Stimulated activated CD8-positive, alpha-beta memory T cell treated with anti-CD3 and anti-CD28 coated beads, Interleukin-7, amount 100 ng/mL, for 24 hours (primary cell): ENCODE measurements around the gene ENTPD5.

Source experiments
- DNase-seq: peaks from one replicate; pipeline ENCODE4 v3.0.0-alpha.2; 2020; ENCODE audit warnings: low read depth

ENTPD5 gene, protein sequence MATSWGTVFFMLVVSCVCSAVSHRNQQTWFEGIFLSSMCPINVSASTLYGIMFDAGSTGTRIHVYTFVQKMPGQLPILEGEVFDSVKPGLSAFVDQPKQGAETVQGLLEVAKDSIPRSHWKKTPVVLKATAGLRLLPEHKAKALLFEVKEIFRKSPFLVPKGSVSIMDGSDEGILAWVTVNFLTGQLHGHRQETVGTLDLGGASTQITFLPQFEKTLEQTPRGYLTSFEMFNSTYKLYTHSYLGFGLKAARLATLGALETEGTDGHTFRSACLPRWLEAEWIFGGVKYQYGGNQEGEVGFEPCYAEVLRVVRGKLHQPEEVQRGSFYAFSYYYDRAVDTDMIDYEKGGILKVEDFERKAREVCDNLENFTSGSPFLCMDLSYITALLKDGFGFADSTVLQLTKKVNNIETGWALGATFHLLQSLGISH

DNA sequence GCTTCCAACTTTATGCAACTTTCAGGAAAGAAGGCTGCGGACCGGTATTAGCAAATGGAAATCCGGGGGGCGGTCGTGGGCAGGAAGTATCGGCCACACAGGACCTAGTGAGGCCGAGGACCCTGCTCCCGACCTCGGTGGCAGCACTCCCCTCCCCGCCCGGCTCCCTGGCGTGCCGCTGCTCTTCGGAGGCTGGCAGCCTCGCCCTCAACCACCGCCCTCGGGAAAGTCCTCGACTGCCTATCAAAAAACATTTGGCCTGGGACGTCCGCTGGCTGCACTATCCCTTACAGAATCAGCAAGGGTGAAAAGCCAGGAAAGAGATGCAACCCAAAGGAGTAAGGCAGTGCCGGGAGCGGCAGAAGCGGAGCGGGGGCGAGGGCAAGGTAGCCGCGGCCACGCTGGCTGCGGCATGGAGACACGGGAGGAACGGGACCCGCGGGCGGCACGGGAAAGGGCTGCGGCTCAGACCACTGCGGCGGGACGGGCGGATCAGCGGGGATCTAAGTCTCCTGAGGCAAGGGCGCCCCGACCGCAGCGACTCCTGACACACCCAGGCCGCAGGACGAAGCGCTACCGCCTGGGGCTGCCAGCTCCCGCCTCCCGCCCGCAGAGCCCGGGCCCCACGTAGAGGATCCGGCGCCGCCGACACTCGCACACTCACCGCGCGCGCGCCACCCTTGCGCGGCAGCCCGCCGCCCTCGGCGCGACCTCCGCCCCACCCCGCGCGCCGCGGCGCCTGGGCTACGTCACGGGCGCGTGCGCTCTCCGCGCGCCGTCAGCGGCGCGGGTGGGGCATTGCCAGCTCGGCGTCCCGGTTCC is at the start of gene ENTPD5, which contains the start of gene BBOF1:
Gene ENTPD5, minus strand, starts transcription at position 703 of the 822 bp plus-strand sequence. CDS start 31,186 bp downstream, outside the sequence.
Gene BBOF1, plus strand, starts transcription at position 764 of the 822 bp plus-strand sequence. CDS start 130 bp downstream, outside the sequence.
- DNase-seq = peak; percentile 54

DNA sequence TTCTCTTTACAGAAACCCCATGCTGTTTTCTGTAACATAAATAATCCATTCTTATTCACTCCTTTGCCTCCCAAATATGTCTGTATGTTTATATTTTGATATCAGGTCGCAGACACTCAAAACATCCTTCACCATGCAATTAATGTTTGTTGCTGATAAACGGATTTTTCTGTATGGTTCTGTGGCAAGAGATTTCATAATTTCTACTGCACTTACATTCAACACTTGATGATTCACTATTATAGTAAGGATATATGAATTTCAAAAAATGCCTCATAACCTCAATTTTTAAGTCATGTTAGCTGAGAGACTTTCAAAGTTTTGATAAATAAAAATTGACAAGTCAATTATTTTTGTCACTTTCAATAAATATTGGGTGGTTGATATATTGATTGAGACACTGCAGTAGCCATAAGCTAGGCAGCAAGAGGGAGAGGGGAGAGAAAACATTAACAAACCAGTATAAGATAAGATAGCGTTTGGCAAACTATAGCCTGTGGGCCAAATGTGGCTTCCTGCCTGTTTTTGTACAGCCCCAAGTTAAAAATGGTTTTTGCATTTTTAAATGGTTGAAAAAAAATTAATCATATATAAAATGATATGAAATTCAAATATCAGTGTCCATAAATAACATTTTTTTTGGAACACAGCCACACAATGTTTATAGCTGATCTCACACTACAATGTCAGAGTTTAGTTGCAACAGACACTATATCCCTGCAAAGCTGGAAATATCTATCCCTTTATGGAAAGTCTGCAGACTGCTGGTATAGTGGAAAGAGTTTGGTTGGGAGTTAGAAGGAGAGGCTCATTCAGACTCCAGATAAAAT is 46.9 kb upstream of the ENTPD5 start:
- no peak for DNase-seq

DNA sequence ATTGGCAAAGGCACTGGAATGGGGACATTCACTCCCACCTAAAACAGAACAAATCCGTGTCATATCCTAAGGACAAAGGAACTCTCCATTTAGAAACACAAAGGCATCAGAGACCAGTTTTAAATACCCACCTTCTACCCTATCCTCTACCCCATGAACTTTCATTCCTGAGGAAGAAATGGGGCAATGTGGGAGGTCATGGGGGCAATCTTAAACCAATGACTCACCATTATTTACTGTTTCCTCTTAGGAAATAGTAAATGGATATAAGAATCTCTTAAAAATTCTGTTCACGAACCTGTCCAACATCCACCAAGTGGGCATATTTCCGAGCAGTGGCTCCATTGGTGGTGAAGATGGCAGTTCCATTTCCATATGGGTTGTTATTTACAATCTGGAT is 45.8 kb upstream of the ENTPD5 start:
- no peak for DNase-seq

DNA sequence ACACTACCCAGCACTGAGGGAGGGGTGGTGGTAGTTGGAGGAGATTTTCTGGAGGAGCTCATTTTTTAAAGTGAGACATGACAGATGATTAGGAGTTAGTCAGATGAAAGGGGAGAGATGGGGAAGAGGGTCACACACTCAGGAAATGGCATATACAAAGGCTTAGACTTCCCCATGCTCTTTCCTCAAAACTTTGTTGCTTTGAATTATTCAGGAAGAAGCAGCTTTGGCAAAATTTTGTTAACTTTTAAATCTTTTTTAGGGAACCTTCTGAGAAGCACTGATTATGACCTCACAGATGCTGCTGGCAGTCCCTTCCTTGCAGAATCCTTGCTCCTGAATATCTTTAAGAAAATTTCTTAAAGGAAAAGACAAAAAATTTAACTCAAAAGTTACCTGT is 45.3 kb upstream of the ENTPD5 start:
- DNase-seq = no peak

DNA sequence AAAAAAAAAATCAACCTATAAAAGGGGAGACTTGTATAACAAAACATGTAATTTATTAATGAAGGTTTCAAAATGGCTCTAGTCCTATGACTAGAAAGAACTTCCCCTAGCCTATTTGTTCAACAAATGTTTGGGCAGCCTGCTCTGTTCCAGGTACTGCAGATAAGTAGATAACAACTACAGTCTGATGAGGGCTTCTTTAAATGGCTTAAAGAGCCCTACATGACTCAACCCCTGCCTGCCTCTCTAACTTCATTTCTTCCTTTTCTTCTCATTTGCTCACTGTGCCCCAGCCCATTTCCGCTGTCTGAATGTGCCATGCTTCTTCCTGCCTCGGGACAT is 43.7 kb upstream of the ENTPD5 start:
- DNase-seq = no peak

DNA sequence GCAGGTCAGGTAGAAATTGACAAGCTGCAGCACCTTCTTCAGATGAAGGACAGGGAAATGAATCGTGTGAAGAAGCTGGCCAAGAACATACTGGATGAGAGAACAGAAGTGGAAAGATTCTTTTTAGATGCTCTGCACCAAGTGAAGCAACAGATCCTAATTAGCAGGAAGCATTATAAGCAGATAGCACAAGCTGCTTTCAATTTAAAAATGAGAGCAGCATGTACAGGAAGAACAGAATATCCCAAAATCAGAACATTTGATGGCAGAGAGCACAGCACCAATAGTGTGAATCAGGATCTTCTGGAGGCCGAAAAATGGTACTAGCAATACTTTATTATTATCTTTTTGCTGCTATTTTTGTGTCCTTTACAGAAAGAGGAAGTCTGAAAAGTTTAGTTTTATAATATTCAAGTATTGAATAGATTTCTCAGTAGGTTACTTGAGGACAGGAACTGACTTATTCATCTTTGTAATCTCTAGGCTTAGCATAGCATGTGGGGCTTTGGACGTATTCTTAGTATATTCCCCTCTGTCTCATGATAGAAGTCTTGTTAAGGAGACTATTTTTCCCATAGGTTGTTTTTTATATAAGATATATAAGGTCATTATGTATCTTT is 30.9 kb upstream of the ENTPD5 start:
- DNase-seq = no peak

DNA sequence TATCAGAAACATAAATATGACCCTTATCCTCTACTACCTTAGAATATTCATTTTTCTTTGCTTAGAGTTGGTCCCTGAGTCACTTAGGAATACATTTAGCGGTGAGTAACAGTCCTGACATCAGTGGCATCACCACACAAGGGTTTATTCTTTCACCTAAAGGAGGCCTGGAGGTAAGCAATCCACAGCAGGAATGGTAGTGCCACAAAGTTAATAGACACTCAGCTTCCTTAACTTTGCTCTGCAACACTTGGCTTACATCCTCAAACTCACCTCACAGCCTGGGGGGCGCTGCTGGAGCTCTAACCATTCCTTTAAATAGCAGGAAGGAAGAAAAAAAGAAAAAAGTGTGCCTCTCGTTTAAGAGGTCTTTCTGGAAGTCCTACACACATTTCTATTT is 29.2 kb upstream of the ENTPD5 start:
- no peak for DNase-seq

DNA sequence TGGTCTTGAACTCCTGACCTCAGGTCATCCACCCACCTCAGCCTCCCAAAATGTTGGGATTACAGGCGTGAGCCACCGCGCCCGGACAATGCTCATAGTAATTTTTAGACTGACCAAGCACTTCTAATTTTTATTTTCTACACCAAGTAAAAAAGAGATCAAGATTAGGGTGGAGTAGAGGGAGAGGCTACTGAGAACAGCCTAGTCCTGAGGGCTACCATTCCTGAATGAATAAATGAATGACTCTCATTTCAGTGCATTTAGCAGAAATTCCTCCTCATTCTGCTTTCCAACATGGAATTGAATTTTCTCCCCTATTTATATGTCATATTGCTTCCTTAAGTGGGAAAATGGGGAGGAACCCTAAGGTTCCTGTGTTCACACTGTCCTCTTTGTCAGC is 26.4 kb upstream of the ENTPD5 start:
- no peak for DNase-seq

DNA sequence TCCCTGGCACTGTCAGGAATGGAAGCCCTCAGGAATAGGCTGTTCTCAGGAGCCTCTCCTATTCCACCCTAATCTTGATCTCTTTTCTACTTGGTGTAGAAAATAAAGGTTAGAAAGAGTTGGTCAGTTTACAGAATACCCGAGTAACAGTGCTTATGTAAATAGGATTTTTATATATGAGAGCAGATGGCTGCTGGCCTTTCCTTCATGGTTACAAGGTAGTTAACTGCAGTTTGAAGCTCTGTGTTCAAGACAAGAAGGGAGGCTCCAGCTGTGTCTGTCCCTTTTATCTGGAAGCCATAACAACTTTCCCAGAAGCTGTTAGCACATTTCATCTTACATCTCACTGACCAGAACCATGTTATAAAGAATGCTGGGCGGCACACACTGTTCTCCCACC is 23.2 kb upstream of the ENTPD5 start:
- no peak for DNase-seq

DNA sequence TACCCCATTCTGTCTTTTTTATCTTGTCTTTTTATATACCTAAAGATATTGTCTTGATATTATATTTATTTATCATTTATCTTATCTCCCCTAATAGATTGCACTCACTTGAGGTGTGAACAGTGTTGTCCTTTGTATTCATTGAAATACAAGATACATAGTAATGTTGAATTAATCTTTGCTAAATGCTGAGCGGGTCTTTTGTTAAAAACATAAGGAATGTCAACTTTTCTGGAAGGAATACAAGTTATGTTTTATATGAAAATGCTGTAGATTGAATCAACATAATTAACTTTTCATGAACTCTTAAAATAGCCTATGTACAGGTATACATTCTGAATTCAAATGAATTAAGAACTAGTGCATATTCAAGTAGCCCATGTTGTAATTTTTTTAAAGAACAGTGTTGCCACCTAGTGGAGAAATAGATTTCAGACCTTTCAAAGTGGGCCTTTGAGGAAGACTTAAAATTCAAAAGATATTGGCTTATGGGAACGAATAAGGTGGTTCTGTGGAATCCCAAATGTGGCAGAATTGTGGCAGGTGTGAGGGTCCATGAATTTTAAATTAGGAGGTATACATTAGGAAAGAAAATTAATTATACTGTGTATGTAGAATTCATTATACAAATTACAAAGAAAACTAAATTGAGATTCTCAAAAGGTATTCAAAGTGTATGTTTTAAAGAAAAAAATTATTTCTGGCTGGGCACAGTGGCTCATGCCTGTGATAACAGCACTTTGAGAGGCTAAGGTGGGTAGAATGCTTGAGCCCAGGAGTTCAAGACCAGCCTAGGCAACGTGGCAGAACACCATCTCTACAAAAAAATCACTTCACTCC is 19.2 kb upstream of the ENTPD5 start:
- no peak for DNase-seq

DNA sequence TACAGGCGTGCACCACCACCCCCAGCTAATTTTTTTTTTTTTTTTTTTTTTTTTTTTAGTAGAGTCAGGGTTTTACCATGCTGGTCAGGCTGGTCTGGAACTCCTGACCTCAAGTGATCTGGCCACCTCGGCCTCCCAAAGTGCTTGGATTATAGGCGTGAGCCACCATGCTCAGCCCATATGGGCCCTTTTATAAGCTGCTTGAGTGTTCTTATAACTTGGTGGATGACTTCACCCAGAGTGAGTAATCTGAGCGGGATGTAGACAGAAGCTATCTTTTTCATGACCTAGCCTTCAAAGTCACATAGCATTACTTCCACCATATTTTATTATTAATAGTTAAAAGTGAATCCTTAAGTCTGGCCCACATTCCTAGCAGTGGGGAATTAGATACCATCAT is 16.5 kb upstream of the ENTPD5 start:
- DNase-seq = no peak

DNA sequence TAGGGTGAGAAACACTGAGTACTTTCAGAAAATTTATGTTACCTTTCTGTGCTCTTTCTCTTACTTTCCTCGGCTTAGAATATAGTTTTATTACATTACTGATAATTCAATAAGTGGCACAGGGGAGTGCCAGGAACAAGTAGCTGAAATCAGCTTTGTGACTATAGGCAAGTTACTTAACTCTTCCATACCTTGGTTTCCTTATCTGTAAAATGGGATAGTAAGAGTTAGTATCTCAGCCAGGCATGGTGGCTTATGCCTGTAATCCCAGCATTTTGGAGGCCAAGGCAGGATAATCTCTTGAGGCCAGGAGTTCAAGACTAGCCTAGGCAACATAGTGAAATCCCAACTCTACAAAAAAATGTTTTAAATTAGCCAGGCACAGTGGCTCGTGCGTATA is 15.5 kb upstream of the ENTPD5 start:
- no peak for DNase-seq

DNA sequence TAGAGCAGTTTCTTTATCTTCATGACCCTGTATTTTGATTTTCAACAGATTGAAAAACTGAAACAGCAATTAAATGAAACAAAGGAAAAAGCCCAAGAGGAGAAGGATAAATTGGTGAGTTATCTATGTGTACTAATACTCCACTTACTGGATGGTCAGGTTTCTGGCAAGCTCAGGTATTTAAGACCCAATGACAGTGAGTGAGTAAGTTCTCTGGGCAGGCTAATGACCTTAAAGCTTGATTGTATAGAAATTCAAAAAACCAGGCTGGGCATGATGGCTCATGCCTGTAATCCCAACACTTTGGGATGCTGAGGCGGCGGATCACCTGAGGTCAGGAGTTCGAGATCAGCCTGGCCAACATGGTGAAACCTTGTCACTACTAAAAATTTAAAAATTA is 10.0 kb upstream of the ENTPD5 start:
- no peak for DNase-seq

DNA sequence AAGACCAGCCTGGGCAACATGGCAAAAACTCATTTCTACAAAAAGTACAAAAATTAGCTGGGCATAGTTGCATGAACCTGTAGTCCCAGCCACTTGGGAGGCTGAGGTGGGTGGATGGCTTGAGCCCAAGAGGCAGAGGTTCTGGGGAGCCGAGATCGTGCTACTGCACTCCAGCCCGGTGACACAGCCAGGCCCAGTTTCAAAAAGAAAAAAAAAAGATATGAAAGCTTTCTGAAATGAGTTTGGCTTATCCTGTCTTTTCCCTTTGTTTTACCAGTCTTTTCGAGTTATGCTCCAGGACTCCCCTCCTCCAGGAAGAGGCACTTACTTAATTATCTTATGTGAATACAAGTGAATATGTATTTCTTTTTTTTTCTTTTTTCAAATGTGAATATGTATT is 3.3 kb upstream of the ENTPD5 start:
- no peak for DNase-seq

DNA sequence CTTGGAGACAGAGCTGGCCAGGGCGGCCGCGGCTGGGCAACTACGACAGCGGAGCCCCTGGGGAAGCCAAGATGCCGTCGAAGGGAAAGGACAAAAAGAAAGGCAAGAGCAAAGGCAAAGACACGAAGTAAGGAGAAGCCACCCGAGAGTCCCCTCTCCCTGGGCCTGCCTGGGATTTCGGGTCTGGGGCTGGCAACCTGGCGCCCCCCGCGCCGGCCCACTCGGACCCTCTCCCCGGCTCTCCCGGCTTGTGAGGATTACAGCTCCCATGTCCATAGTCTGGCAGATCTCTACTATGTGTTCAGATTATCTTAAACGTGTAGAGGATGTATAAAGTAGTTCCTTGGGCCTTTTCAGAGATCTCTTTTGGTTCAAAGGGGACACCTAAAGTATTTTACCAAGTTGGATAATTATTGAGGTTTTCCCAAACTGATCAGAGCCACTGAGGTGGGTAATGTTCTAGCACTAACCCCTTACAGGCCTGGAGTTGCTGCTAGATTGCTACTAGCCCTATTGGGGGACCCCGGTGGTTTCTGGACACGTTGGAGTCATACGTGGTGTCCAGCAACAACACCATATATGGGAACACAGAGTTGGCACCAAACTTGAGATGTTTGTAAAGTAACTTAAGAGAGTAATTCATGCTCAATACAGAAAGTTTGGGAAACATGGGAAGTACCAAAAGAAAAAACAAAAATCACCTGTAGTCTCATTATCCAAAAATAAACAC is 485 bp upstream of the ENTPD5 start:
- DNase-seq = no peak

DNA sequence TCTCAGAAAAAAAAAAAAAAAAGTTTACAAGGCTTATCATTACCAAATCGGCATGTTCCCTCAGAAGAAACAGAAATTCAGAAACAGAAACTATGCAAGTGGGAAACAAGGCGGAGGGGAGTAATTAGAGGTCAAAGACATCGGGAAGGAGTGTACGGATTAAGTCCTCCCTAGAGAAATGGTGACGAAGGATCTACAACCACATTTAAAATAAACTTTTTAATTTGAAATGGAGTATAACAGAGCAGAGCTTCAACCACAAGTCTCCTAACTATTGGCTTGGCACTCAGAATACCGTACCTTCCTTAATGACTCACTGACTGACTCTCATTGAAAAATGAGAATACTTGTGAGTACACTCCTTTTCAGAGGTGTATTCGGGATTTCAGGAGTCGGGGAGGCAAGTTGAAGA is 908 bp downstream of the ENTPD5 start:
- no peak for DNase-seq

DNA sequence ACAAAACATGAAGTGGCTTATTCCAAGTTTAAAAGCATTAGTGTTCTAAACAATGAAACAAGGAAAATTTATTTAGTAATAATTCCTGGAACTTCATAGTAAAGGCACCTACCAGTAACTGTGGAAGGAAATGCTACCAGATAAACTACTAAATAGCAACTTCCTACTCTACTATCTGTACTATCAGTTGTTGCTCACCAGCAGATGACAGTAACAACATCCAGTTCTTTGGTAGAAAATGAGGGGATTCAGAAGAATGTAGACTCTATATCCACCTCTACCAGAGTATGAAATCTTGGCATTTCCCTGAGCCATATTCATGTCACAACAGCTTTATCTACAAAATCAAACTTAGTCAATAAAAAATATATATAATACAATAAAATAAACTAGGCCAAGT is 3.1 kb downstream of the ENTPD5 start:
- no peak for DNase-seq

DNA sequence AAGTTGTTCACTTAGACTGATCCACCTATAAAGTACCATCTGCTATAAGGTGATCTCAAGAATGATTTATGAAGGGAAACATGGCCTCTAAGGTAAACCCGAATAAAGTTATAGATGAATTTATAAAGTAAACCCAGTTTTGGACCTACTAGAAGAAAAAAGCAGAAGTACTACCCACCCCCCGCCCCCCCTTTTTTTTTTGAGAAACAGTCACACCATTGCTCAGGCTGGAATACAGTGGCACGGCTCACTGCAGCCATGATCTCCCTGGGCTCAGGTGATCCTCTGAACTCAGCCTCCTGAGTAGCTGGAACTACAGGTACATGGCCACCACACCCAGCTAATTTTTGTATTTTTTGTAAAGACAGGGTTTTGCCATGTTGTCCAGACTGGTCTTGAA is 3.9 kb downstream of the ENTPD5 start:
- DNase-seq = no peak

DNA sequence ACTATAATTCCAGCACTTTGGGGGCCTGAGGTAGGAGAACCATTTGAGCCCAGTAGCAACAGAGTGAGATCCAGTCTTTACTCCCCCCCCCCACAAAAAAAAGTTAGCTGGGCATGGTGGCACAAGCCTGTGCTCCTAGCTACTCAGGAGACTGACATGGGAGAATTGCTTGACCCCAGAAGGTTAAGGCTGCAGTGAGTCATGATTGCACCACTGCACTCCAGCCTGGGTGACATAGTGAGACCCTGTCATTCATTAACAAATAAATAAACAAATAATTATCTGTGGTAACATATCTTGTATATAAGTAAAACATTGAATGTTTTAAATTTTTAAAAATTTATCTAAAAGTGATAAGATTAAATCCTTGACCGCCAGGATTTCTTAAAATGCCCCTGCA is 4.8 kb downstream of the ENTPD5 start:
- no peak for DNase-seq

DNA sequence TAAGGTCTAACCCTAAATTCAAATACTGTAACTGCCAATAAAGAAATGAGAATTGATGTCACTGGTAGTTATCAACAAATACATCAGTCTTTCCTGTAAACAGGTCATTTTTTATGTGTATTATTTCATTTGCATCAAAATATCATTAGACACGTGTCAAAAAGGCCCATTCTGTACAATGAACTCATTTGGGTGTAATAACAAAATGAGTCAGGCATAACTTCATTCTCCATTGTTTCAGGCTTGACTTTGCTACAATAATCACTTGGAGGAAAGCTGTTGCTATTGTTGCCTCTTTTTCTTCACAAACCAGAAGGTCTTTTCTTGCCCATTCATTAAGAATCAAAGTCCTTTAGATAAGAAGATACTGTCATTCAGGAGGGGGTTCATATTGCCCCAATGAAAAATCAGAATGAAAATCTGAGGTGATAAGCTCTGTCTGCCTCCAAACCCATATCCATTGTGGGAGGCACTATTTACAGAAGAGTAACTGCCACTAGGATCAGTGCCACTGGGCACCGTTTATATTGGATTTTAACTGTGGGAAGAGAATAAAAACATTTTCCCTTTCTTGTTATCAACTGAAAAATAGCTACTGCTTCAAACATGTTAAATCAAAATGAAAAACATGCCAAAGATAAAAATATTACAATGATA is 10.1 kb downstream of the ENTPD5 start:
- no peak for DNase-seq
